ENCODE measurements around the gene ARIH2.
A peak's percentile ranks its signal among the peaks of the same experiment; 100 is the strongest.

ARIH2 gene

DNA sequence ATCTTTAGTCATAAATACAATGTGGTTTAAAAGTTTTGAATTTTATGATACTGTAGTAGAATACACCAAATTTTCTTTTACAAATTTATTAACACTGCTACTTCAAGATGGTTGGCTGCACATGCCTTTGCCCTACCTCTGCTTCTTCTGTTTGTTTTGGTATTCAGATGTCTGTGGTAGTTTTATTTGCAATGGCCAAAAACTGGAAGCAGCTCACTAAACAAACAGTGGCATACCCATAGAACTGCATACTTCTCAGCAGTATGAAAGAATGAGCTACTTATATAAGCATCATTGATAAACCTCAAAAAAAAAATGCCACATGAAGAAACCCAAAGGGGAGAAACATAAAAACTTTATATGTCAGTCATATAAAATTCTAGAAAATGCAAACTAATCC is 19.5 kb downstream of the ARIH2 start:
- no peak overlapping the region for H3K27ac ChIP-seq (ENCODE audit: low read length)

DNA sequence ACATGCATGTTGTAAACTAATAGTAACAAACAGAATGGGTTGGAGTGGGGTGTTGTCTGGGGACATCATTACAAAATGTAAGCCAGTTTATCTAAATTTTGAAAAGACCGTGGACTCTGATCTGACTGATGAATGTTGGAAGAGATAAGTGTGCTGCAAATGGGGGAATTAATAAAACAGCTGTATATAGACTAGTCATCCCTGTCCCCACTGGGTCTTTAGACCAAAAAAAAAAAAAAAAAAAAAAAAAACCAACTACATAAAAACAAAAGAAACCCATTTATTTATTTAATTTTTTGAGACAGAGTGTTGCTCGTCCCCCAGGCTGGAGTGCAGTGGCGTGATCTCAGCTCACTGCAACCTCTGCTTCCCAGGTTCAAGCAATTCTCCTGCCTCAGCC is 20.0 kb downstream of the ARIH2 start:
- no peak overlapping the region for H3K4me2 ChIP-seq (ENCODE audit: low read length)
- H3K27ac ChIP-seq (ENCODE audit: low read length), result no peak overlapping the region
- peaks cover 21% of the 10 kb centered on the region for H4K20me1 ChIP-seq (ENCODE audit: insufficient read depth, low read length)
- TF ChIP-seq, protein P1, sequence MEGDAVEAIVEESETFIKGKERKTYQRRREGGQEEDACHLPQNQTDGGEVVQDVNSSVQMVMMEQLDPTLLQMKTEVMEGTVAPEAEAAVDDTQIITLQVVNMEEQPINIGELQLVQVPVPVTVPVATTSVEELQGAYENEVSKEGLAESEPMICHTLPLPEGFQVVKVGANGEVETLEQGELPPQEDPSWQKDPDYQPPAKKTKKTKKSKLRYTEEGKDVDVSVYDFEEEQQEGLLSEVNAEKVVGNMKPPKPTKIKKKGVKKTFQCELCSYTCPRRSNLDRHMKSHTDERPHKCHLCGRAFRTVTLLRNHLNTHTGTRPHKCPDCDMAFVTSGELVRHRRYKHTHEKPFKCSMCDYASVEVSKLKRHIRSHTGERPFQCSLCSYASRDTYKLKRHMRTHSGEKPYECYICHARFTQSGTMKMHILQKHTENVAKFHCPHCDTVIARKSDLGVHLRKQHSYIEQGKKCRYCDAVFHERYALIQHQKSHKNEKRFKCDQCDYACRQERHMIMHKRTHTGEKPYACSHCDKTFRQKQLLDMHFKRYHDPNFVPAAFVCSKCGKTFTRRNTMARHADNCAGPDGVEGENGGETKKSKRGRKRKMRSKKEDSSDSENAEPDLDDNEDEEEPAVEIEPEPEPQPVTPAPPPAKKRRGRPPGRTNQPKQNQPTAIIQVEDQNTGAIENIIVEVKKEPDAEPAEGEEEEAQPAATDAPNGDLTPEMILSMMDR (IDR thresholded peaks at IDR 0.05; ENCODE audit: low read depth, low read length), result no peak
- TF ChIP-seq EZH2phosphoT487 (IDR thresholded peaks at IDR 0.05; ENCODE audit: low read depth), result no peak
- no peak overlapping the region for H3K9ac ChIP-seq (ENCODE audit: low read length)
- H3K36me3 ChIP-seq (replicated peaks; ENCODE audit: low read depth, low read length), result peaks cover 45% of the 10 kb centered on the region
- H3K27me3 ChIP-seq (ENCODE audit: low read depth, low read length), result no peaks in the 10 kb centered on the region
- no peaks in the 10 kb centered on the region for H3K9me3 ChIP-seq (ENCODE audit: insufficient read depth, low read length)
- H3K4me1 ChIP-seq (ENCODE audit: low read length), result no peaks in the 10 kb centered on the region
- no peak overlapping the region for H2AFZ ChIP-seq (ENCODE audit: low read depth, low read length)
- H3K4me3 ChIP-seq (ENCODE audit: low read length), result no peak overlapping the region
- peaks cover 68% of the 10 kb centered on the region for H3K79me2 ChIP-seq (ENCODE audit: low read length)

More for the DNA sequence above, 19.5 kb downstream of the ARIH2 start:
- Histone ChIP-seq H3K4me1 (ENCODE audit: low read length) (no peaks in the 10 kb centered on the region), H3K4me3 (ENCODE audit: low read length) (no peak overlapping the region), H3K36me3 (replicated peaks; ENCODE audit: low read depth, low read length) (peaks cover 44% of the 10 kb centered on the region), H3K9ac (ENCODE audit: low read length) (no peak overlapping the region), H3K79me2 (ENCODE audit: low read length) (peaks cover 68% of the 10 kb centered on the region), H3K27me3 (ENCODE audit: low read depth, low read length) (no peaks in the 10 kb centered on the region), H3K9me3 (ENCODE audit: insufficient read depth, low read length) (no peaks in the 10 kb centered on the region), H2AFZ (ENCODE audit: low read depth, low read length) (no peak overlapping the region), H3K4me2 (ENCODE audit: low read length) (no peak overlapping the region), H4K20me1 (ENCODE audit: insufficient read depth, low read length) (peaks cover 19% of the 10 kb centered on the region)
- TF ChIP-seq, protein P1 (IDR thresholded peaks at IDR 0.05; ENCODE audit: low read depth, low read length), result no peak
- TF ChIP-seq EZH2phosphoT487 (IDR thresholded peaks at IDR 0.05; ENCODE audit: low read depth), result no peak

DNA sequence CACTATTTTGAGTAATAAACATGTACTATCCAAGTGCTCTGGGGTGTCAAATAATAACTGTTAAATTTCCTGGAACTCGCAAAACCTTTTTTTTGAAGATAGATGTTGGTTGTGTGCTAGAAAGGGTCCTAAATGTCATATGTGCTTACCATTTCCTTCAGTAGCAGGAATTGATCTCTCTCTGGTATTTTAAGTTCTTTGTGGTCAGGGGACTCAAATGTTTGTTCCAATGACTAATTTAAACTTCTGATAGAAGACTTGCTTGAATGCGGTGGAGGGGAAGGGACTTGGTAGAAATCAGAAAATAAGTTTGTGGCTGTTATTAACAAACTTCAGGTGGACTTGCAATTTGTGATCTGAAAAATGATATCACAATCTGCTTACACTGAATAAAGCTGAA is 26.8 kb downstream of the ARIH2 start:
- Histone ChIP-seq H3K4me3 (ENCODE audit: low read length) (no peak overlapping the region), H3K79me2 (ENCODE audit: low read length) (peaks cover 64% of the 10 kb centered on the region), H4K20me1 (ENCODE audit: insufficient read depth, low read length) (peaks cover 5% of the 10 kb centered on the region; the same call in 1 of the 2 replicates), H3K9ac (ENCODE audit: low read length) (no peak overlapping the region), H3K4me1 (ENCODE audit: low read length) (peaks cover 11% of the 10 kb centered on the region; the same call in 1 of the 2 replicates), H3K36me3 (replicated peaks; ENCODE audit: low read depth, low read length) (peaks cover 14% of the 10 kb centered on the region), H3K27ac (ENCODE audit: low read length) (peak overlapping the region; percentile 21), H3K4me2 (ENCODE audit: low read length) (no peak overlapping the region), H2AFZ (ENCODE audit: low read depth, low read length) (no peak overlapping the region), H3K27me3 (ENCODE audit: low read depth, low read length) (no peaks in the 10 kb centered on the region), H3K9me3 (ENCODE audit: insufficient read depth, low read length) (no peaks in the 10 kb centered on the region)
- TF ChIP-seq, protein P1 (IDR thresholded peaks at IDR 0.05; ENCODE audit: low read depth, low read length), result no peak
- no peak for TF ChIP-seq EZH2phosphoT487 (IDR thresholded peaks at IDR 0.05; ENCODE audit: low read depth)

DNA sequence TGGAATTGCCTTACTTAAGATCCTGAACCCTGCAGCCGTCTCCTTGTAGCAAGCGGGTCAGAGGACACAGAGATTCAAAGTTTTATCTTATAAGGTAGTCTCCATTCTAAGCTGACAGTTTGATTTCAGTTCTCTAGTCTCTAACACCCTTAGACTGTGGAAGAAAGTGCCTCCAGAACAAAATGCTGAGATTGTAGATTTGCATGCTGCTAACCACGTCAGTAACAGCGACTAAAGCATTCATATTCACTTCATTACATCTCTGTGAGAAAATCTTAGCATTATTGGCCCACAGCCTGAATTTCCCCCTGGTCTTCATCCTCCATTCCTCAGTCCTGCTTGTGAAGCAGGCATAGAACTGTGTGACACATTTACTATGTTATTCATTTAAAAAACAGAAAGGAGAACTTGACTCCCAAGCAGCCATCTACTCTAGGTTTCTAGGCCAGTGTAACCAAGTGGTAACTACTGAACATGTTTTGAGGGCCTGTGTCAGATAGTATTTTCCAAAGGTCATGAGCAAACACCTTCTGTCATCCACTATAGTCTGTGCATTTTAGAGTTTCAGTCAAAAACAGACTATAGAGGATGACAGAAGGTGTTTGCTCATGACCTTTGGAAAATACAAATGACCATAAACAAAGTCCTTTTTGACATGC is 27.4 kb downstream of the ARIH2 start:
- H3K27ac ChIP-seq (ENCODE audit: low read length), result peak overlapping the region; percentile 21
- H4K20me1 ChIP-seq (ENCODE audit: insufficient read depth, low read length), result peaks cover 5% of the 10 kb centered on the region; the same call in 1 of the 2 replicates
- no peak overlapping the region for H3K4me2 ChIP-seq (ENCODE audit: low read length)
- no peaks in the 10 kb centered on the region for H3K9me3 ChIP-seq (ENCODE audit: insufficient read depth, low read length)
- H3K79me2 ChIP-seq (ENCODE audit: low read length), result peaks cover 67% of the 10 kb centered on the region
- H3K4me3 ChIP-seq (ENCODE audit: low read length), result no peak overlapping the region
- TF ChIP-seq, protein P1 (IDR thresholded peaks at IDR 0.05; ENCODE audit: low read depth, low read length), result no peak
- peaks cover 14% of the 10 kb centered on the region for H3K36me3 ChIP-seq (replicated peaks; ENCODE audit: low read depth, low read length)
- H2AFZ ChIP-seq (ENCODE audit: low read depth, low read length), result no peak overlapping the region
- H3K4me1 ChIP-seq (ENCODE audit: low read length), result peaks cover 11% of the 10 kb centered on the region; the same call in 1 of the 2 replicates
- H3K27me3 ChIP-seq (ENCODE audit: low read depth, low read length), result no peaks in the 10 kb centered on the region
- H3K9ac ChIP-seq (ENCODE audit: low read length), result no peak overlapping the region
